WTC11 (cell line): ENCODE results near the gene TCP1. TPM values are rescaled to one million over a fixed set of nuclear protein-coding genes. Genes with fewer than 3 reads are reported as not detected.

Experiments
- ATAC-seq: fragments of 200-7000 bp; cut with Tn5 transposase; 2 replicates; pipeline ENCODE4 v1.10.0; 2021; ENCODE audit warnings: mild to moderate bottlenecking, moderate library complexity
- CTCF ChIA-PET: fragments of 300-600 bp; sonication (Branson Sonifier 250); formaldehyde crosslinking; loops from one replicate; lab custom pipeline; 2021; ENCODE audit warnings: antibody characterized with exemption; lab: Charles Lee
- POLR2A ChIA-PET: fragments of 350-600 bp; sonication (Branson Sonifier 250); formaldehyde crosslinking; loops from one replicate; lab custom pipeline; 2021; ENCODE audit warnings: antibody characterized with exemption; lab: Charles Lee
- DNase-seq: peaks from one replicate; pipeline ENCODE4 v3.0.0; 2021; ENCODE audit warnings: low spot score
- H3K27ac Mint-ChIP-seq: 2 replicates; pipeline ENCODE4 v1.8.0; 2021; ENCODE audit warnings: mixed read lengths
- H3K27me3 Mint-ChIP-seq: 2 replicates; pipeline ENCODE4 v1.8.0; 2021; ENCODE audit warnings: low read depth, mild to moderate bottlenecking, moderate library complexity, mixed read lengths
- H3K36me3 Mint-ChIP-seq: 2 replicates; pipeline ENCODE4 v1.8.0; 2021; ENCODE audit warnings: mixed read lengths
- H3K4me1 Mint-ChIP-seq: 2 replicates; pipeline ENCODE4 v1.8.0; 2022; ENCODE audit warnings: mixed read lengths
- H3K4me3 Mint-ChIP-seq: 2 replicates; pipeline ENCODE4 v1.8.0; 2021; ENCODE audit warnings: mild to moderate bottlenecking, moderate library complexity, mixed read lengths
- H3K9me3 Mint-ChIP-seq: 2 replicates; pipeline ENCODE4 v1.8.0; 2021; ENCODE audit warnings: mixed read lengths
- ATF1 ChIP-seq: sonication (generic); formaldehyde crosslinking; IDR thresholded peaks from 2 replicates; pipeline ENCODE4 v1.8.1; 2023; ENCODE audit warnings: mild to moderate bottlenecking, moderate library complexity, missing genetic modification reagents
- CBFB ChIP-seq: sonication (generic); formaldehyde crosslinking; IDR thresholded peaks from 2 replicates; pipeline ENCODE4 v1.8.1; 2022; ENCODE audit warnings: mild to moderate bottlenecking, low read depth, missing genetic modification reagents
- ELF4 ChIP-seq: sonication (generic); formaldehyde crosslinking; IDR thresholded peaks from 2 replicates; pipeline ENCODE4 v1.8.1; 2022; ENCODE audit warnings: low read depth, mild to moderate bottlenecking, moderate library complexity, missing genetic modification reagents
- GRHL2 ChIP-seq: fragments of 250-450 bp; sonication (Bioruptor Pico); IDR thresholded peaks from 2 replicates; pipeline ENCODE4 v1.8.0; 2022; ENCODE audit warnings: mild to moderate bottlenecking, moderate library complexity; ENCODE audit not compliant: insufficient replicate concordance, severe bottlenecking
- MXD4 ChIP-seq: fragments of 250-450 bp; sonication (Bioruptor Pico); IDR thresholded peaks from 2 replicates; pipeline ENCODE4 v1.8.0; 2021; ENCODE audit warnings: mild to moderate bottlenecking, moderate library complexity, borderline replicate concordance
- NFYB ChIP-seq: sonication (generic); formaldehyde crosslinking; conservative IDR thresholded peaks from 2 replicates; pipeline ENCODE4 v1.8.0; 2022; ENCODE audit warnings: low read depth, missing genetic modification reagents
- OVOL2 ChIP-seq: fragments of 250-450 bp; sonication (Bioruptor Pico); IDR thresholded peaks from 2 replicates; pipeline ENCODE4 v1.9.0; 2021; ENCODE audit warnings: mild to moderate bottlenecking, borderline replicate concordance
- ZNF317 ChIP-seq: sonication (generic); formaldehyde crosslinking; IDR thresholded peaks from 2 replicates; pipeline ENCODE4 v1.8.1; 2023; ENCODE audit warnings: low read depth, mild to moderate bottlenecking, moderate library complexity, missing genetic modification reagents, borderline replicate concordance
- ZNF423 ChIP-seq: fragments of 250-450 bp; sonication (Bioruptor Pico); IDR thresholded peaks from 2 replicates; pipeline ENCODE4 v2.1.2; 2022; ENCODE audit warnings: mild to moderate bottlenecking, moderate library complexity
- total RNA-seq: library from RNA; stranded (reverse); gene quantifications from 3 replicates; pipeline ENCODE4 v1.2.3, GENCODE V29; 2021
- TF ChIP-seq, protein P1 (sequence below): sonication (generic); formaldehyde crosslinking; conservative IDR thresholded peaks from 2 replicates; pipeline ENCODE4 v1.8.1; 2023; ENCODE audit warnings: mild to moderate bottlenecking, low read depth, missing genetic modification reagents, moderate library complexity
- TF ChIP-seq, protein P2 (sequence below): fragments of 250-450 bp; sonication (Bioruptor Pico); conservative IDR thresholded peaks from 2 replicates; pipeline ENCODE4 v1.9.0; 2021; ENCODE audit warnings: mild to moderate bottlenecking
- TF ChIP-seq, protein P3 (sequence below): fragments of 200-600 bp; IDR thresholded peaks from 2 replicates; pipeline ENCODE4 v1.8.0; 2022; ENCODE audit warnings: antibody characterized with exemption
- TF ChIP-seq, protein P4 (sequence below): sonication (generic); formaldehyde crosslinking; IDR thresholded peaks from 2 replicates; pipeline ENCODE4 v1.8.1; 2023; ENCODE audit warnings: mild to moderate bottlenecking, missing genetic modification reagents

The TCP1 gene
- total RNA-seq, 1 experiment from 2014 or later = 388 TPM

DNA sequence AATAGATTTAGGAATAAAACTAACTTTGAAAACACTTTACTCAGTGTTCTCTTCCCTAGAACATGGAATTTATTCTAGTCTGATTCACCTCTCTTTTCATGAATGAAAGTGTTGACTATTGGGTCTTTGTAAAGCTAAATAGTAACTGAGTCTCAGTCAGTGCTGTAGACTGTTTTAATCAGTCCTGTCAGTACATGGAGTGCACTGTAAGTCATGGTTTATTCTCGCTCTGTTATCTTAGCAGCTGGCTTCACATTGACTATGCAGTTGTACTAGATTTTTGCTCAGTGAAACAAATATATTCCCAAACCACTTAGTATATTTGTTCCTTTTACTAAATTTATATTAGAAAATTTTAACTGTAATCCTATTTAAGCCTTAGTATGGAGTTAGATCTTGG lies 42.6 kb downstream of the TCP1 start:
- peaks cover 81% of the 10 kb centered on the region for H3K36me3 Mint-ChIP-seq
- no peak overlapping the region for H3K4me3 Mint-ChIP-seq
- H3K9me3 Mint-ChIP-seq = no peaks in the 10 kb centered on the region
- no peak for ATAC-seq
- H3K4me1 Mint-ChIP-seq = no peaks in the 10 kb centered on the region
- TF ChIP-seq GRHL2 = no peak
- TF ChIP-seq NFYB = no peak
- no peak for TF ChIP-seq ZNF317 (CRISPR knock-in tag)
- TF ChIP-seq, all 79 proteins: peak for 0
- H3K27me3 Mint-ChIP-seq = no peaks in the 10 kb centered on the region
- no peak overlapping the region for H3K27ac Mint-ChIP-seq
- no peak for DNase-seq
- CTCF ChIA-PET = no interaction called here
- POLR2A ChIA-PET = no interaction called here

DNA sequence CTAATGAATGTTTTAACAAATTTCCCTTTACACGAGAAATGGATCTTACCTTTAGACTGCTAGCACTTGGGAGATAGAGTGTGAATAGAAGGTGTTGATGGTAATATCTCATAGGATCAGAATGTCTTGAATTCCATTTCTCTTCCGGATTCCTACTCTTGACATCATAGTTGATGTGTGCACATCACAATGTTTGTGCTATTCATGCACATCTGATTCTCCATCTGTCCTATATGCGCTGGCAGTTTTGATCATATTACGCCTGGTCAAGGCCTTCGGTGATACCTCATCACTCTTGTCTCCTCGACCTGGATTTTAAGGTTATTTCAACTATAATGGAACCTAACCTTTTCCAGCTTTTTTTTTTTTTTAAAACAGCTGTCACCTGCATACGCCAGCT lies 44.3 kb downstream of the TCP1 start:
- DNase-seq (no peak), ATAC-seq (no peak)
- POLR2A ChIA-PET = no interaction called here
- Mint-ChIP-seq H3K27ac (no peak overlapping the region), H3K36me3 (peaks cover 86% of the 10 kb centered on the region), H3K9me3 (no peaks in the 10 kb centered on the region), H3K4me3 (no peak overlapping the region), H3K4me1 (no peaks in the 10 kb centered on the region), H3K27me3 (no peaks in the 10 kb centered on the region)
- TF ChIP-seq, protein P1, sequence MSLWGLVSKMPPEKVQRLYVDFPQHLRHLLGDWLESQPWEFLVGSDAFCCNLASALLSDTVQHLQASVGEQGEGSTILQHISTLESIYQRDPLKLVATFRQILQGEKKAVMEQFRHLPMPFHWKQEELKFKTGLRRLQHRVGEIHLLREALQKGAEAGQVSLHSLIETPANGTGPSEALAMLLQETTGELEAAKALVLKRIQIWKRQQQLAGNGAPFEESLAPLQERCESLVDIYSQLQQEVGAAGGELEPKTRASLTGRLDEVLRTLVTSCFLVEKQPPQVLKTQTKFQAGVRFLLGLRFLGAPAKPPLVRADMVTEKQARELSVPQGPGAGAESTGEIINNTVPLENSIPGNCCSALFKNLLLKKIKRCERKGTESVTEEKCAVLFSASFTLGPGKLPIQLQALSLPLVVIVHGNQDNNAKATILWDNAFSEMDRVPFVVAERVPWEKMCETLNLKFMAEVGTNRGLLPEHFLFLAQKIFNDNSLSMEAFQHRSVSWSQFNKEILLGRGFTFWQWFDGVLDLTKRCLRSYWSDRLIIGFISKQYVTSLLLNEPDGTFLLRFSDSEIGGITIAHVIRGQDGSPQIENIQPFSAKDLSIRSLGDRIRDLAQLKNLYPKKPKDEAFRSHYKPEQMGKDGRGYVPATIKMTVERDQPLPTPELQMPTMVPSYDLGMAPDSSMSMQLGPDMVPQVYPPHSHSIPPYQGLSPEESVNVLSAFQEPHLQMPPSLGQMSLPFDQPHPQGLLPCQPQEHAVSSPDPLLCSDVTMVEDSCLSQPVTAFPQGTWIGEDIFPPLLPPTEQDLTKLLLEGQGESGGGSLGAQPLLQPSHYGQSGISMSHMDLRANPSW (CRISPR knock-in tag) = no peak
- TF ChIP-seq ELF4 (CRISPR knock-in tag) = no peak
- TF ChIP-seq, protein P2, sequence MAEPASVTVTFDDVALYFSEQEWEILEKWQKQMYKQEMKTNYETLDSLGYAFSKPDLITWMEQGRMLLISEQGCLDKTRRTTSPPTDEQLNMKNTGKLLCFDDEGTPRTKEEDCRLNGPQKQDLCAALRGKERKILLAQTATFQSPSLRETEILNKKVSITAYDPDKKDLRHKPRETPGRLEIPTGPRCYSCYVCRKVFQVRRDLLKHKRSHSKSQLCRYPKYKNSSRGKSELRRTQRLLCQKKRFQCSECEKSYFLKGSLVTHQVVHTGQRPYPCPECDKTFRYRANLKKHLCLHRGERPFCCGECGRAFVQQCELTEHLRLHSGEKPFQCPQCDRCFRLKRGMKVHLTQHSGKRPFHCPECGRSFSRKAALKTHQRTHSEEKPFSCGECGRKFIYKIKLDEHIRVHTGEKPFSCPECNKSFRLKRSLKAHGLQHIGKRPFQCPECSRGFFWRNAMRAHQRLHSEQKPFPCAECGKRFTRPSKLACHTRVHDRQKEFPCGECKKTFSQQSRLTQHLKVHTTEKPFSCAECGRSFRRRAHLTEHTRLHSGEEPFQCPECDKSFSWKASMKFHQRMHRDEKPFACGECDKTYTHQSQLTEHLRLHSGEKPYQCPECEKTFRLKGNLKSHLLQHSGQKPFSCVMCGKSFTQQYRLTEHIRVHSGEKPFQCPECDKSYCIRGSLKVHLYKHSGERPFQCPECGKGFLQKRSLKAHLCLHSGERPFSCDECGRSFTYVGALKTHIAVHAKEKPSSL (CRISPR knock-in tag) = no peak
- no peak for TF ChIP-seq CBFB
- CTCF ChIA-PET = no interaction called here

DNA sequence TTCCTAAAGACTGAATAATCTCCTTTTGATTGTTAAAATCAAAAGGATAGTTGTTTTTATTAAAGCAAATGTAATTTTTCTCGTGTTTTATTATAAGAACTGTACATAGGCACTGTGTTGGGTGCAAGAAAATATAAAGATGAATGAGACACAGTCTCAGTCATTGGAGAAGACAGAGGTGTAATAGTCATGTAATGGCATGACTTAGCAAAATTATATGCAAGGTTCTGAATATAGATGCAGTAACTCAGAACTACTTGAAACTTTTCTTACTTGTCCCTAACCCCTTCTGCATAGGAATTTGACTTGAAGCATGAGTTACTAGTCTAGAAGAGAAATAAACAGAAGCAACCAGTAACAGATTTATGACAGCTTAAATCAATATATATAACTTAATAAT lies 47.2 kb downstream of the TCP1 start:
- H3K4me3 Mint-ChIP-seq = no peak overlapping the region
- POLR2A ChIA-PET = no interaction called here
- peak overlapping the region; percentile 57; the same call in 1 of the 2 replicates for H3K27ac Mint-ChIP-seq
- no peak for DNase-seq
- no peaks in the 10 kb centered on the region for H3K9me3 Mint-ChIP-seq
- H3K4me1 Mint-ChIP-seq = no peaks in the 10 kb centered on the region
- H3K27me3 Mint-ChIP-seq = no peaks in the 10 kb centered on the region
- ATAC-seq = no peak
- CTCF ChIA-PET = no interaction called here
- TF ChIP-seq ATF1 = no peak
- TF ChIP-seq, protein P3, sequence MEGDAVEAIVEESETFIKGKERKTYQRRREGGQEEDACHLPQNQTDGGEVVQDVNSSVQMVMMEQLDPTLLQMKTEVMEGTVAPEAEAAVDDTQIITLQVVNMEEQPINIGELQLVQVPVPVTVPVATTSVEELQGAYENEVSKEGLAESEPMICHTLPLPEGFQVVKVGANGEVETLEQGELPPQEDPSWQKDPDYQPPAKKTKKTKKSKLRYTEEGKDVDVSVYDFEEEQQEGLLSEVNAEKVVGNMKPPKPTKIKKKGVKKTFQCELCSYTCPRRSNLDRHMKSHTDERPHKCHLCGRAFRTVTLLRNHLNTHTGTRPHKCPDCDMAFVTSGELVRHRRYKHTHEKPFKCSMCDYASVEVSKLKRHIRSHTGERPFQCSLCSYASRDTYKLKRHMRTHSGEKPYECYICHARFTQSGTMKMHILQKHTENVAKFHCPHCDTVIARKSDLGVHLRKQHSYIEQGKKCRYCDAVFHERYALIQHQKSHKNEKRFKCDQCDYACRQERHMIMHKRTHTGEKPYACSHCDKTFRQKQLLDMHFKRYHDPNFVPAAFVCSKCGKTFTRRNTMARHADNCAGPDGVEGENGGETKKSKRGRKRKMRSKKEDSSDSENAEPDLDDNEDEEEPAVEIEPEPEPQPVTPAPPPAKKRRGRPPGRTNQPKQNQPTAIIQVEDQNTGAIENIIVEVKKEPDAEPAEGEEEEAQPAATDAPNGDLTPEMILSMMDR = no peak
- TF ChIP-seq, all 79 proteins: peak for 0
- peaks cover 73% of the 10 kb centered on the region for H3K36me3 Mint-ChIP-seq

DNA sequence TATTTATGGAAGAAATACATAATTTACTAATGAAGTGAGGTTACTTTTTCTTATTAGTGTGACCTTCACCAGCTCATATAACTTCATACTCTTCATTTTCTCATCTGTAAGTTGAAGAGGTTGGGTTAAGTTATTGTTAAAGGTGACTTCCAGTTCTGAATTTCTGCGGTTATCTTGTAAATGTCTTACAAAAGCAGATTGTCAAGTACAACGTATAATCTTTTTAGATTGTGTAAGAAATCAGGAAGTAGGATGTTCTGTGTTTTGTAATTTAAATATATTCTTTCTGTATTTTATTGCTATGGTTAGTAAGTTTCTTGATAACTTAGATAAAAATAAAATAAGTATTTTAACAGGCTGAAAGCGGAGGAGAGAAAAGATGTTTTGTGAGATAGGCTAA lies 50.1 kb downstream of the TCP1 start:
- peaks cover 48% of the 10 kb centered on the region for H3K36me3 Mint-ChIP-seq
- no peaks in the 10 kb centered on the region for H3K4me1 Mint-ChIP-seq
- no peak for DNase-seq
- no peaks in the 10 kb centered on the region for H3K27me3 Mint-ChIP-seq
- H3K9me3 Mint-ChIP-seq = no peaks in the 10 kb centered on the region
- no peak overlapping the region for H3K4me3 Mint-ChIP-seq
- TF ChIP-seq, protein P4, sequence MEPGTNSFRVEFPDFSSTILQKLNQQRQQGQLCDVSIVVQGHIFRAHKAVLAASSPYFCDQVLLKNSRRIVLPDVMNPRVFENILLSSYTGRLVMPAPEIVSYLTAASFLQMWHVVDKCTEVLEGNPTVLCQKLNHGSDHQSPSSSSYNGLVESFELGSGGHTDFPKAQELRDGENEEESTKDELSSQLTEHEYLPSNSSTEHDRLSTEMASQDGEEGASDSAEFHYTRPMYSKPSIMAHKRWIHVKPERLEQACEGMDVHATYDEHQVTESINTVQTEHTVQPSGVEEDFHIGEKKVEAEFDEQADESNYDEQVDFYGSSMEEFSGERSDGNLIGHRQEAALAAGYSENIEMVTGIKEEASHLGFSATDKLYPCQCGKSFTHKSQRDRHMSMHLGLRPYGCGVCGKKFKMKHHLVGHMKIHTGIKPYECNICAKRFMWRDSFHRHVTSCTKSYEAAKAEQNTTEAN (CRISPR knock-in tag) = no peak
- TF ChIP-seq OVOL2 (CRISPR knock-in tag) (no peak), ZNF423 (no peak), MXD4 (CRISPR knock-in tag) (no peak), ATF1 (no peak)
- POLR2A ChIA-PET = interaction anchor here (0.7 kb wide), 1 partner anchor 54 kb away, joined by 7 read pairs; no protein-coding TSS in a partner anchor
- CTCF ChIA-PET = no interaction called here
- no peak overlapping the region for H3K27ac Mint-ChIP-seq
- ATAC-seq = no peak
